GM12873 (cell line): Measurements from ENCODE around the gene ATP5F1D.

Experiments used
- TF ChIP-seq, protein P1 (sequence below): IDR thresholded peaks from 2 replicates; pipeline ENCODE4 v1.5.1; 2012; ENCODE audit warnings: low read depth, mild to moderate bottlenecking, moderate library complexity, low read length, control low read depth; ENCODE audit not compliant: insufficient read depth; ENCODE audit errors: missing control alignments

Gene ATP5F1D

DNA sequence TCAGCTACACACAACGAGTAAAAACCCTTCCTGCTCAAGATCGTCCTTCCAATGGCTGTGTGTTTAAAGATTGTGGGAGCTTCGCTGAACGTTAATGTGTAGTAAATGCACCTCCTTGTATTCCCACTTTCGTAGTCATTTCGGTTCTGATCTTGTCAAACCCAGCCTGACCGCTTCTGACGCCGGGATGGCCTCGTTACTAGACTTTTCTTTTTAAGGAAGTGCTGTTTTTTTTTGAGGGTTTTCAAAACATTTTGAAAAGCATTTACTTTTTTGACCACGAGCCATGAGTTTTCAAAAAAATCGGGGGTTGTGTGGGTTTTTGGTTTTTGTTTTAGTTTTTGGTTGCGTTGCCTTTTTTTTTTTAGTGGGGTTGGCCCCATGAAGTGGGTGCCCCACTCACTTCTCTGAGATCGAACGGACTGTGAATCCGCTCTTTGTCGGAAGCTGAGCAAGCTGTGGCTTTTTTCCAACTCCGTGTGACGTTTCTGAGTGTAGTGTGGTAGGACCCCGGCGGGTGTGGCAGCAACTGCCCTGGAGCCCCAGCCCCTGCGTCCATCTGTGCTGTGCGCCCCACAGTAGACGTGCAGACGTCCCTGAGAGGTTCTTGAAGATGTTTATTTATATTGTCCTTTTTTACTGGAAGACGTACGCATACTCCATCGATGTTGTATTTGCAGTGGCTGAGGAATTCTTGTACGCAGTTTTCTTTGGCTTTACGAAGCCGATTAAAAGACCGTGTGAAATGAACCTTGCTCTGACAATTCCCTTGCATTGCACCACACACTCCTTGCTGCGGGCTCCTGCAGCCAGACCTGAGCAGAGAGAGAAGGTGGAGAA, 31.1 kb downstream of the ATP5F1D start:
- TF ChIP-seq, protein P1, sequence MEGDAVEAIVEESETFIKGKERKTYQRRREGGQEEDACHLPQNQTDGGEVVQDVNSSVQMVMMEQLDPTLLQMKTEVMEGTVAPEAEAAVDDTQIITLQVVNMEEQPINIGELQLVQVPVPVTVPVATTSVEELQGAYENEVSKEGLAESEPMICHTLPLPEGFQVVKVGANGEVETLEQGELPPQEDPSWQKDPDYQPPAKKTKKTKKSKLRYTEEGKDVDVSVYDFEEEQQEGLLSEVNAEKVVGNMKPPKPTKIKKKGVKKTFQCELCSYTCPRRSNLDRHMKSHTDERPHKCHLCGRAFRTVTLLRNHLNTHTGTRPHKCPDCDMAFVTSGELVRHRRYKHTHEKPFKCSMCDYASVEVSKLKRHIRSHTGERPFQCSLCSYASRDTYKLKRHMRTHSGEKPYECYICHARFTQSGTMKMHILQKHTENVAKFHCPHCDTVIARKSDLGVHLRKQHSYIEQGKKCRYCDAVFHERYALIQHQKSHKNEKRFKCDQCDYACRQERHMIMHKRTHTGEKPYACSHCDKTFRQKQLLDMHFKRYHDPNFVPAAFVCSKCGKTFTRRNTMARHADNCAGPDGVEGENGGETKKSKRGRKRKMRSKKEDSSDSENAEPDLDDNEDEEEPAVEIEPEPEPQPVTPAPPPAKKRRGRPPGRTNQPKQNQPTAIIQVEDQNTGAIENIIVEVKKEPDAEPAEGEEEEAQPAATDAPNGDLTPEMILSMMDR = no peak

DNA sequence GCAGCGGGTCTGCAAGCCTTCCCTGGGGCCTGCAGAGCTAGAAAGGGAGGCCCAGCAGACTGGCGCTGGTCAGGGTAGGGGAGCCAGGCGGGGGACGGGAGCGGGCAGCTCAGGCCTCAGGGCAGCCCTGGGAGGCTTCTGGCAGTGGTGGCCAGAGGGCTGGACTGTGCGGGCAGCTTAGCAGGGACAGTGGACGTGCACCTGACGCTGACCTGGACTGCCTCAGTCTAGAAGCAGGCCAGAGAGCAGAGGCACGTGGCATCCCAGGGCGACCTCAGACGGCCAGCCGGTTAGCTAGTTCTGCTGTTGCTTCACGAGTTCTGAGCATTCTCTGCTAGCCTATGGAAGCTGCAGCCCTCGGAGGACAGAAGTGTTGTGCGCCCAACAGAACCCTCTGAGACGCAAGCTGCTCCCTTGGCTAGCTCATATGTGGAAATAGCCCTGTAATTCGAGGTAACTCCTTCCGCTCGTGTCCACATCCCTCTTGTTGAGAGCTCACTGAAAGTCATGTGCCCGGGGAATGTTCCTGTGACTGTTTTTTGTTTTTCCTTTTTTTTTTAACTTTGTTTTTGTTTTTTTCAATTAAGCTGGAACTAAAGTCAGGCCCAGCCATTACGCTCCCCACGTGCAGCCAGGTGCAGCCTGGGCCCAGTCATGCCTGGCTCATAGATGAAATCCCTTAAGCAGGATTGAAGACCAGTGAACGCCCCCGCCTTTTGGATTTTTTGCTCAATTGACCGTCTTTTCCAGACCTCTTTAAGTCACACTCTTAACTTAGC, 31.9 kb downstream of the ATP5F1D start:
- TF ChIP-seq, protein P1 = no peak

DNA sequence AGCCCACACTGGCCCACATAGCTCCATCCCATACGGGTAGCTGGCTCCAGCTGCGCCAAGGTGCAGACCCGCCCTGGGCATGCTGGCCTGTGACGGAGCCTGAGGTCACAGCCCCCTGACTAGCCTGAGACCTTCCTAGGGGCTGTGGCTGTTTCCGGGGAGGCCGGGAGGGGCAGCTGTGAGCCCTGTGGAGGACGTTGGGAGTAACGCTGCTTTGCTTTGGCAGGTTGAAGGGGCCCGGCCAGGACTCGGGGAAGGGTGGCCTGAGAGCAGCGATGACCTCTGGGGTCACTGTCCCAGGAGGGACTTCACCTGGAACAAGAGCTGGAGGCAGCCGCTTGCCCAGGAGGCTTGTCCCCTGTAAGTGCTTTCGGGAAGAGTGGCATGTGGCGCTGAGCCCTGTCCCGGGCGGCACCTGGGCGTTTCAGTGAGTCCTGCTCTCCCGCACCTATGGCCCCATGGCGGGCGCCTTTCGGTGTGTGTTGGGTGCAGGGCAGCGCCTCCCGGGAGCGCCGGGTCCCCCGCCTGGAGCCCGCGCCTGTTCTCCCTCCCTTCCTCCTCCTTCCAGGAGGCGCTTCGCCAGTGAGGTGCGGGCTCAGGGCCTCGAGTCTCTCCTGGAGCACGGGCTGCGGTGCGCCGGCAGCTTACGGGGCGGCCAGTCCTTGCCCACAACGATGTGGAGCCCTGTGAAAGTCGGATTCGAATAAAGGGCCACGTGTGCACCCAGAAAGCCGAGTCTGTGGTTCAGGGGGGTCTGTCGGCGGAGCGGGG, 32.7 kb downstream of the ATP5F1D start:
- TF ChIP-seq, protein P1 = no peak

GRCh38 chr19:1274852-1275259, 33.3 kb downstream of the ATP5F1D start:
- TF ChIP-seq, protein P1 = no peak

GRCh38 chr19:1275260-1275975, 33.9 kb downstream of the ATP5F1D start, which contains the start of gene FAM174C:
FAM174C (plus strand) TSS chr19:1275530; CDS start chr19:1275550, 20 bp downstream.
- TF ChIP-seq, protein P1 = no peak

- TF ChIP-seq, protein P1 = no peak
Measured at GRCh38 chr19:1275976-1276627, 34.6 kb downstream of the ATP5F1D start.
